ENCODE measurements around the gene RAB6A. TPM values are rescaled to one million over a fixed set of nuclear protein-coding genes. Genes with fewer than 3 reads are reported as not detected.

The RAB6A gene
- total RNA-seq: 100 to 1,000 TPM in 1 of 3 donors, 10 to 100 TPM in 2; 72.2 to 107 (median 97.7) TPM
- 82.1 TPM for total RNA-seq (2013)

GRCh38 chr11:73760679-73761402 is at the start of gene RAB6A:
Gene RAB6A, minus strand, starts transcription at chr11:73761074. Its CDS starts 439 bp downstream, at chr11:73760635.
- no peaks in the 10 kb centered on the region for H3K9me3 Mint-ChIP-seq
- ATAC-seq (peak; percentile 89 to 95 (median 90)), DNase-seq (peak; percentile 96 to 100)
- H3K27ac ChIP-seq (ENCODE audit: low read length): peak within 1 kb of the TSS; percentile 85
- TF ChIP-seq CTCF (IDR thresholded peaks at IDR 0.05): peak; percentile 16
- no peaks in the 10 kb centered on the region for H3K27me3 Mint-ChIP-seq (ENCODE audit: low read depth in 2 of 2)
- WGBS (ENCODE audit: insufficient coverage): under 1% methylated on average over 74 of the region's 74 CpGs
- peak within 1 kb of the TSS; percentile 99 for H3K4me3 ChIP-seq (ENCODE audit: low read length)
- no peaks in the 10 kb centered on the region for H3K9me3 ChIP-seq (ENCODE audit: control insufficient read depth, insufficient read depth, low read length)
- no peaks in the 10 kb centered on the region for H3K36me3 Mint-ChIP-seq
- intact Hi-C loops (cut with micrococcal nuclease): loop anchor here (1.0 to 2.0 kb wide), 2 partner anchors 18 to 116 kb away; partner anchors contain the start of genes COA4 and PAAF1
- H3K27ac Mint-ChIP-seq: peak within 1 kb of the TSS; percentile 82 to 95
- H3K36me3 ChIP-seq (ENCODE audit: control insufficient read depth, insufficient read depth, low read length): no peaks in the 10 kb centered on the region
- peaks cover 11% of the 10 kb centered on the region for H3K4me1 ChIP-seq (ENCODE audit: control insufficient read depth, insufficient read depth, low read length)
- H3K4me3 Mint-ChIP-seq: peak within 1 kb of the TSS; percentile 84
- peaks cover 19 to 30% of the 10 kb centered on the region in 2 donors for H3K4me1 Mint-ChIP-seq
- H3K27me3 ChIP-seq (ENCODE audit: control insufficient read depth, insufficient read depth, low read length): no peaks in the 10 kb centered on the region

DNA sequence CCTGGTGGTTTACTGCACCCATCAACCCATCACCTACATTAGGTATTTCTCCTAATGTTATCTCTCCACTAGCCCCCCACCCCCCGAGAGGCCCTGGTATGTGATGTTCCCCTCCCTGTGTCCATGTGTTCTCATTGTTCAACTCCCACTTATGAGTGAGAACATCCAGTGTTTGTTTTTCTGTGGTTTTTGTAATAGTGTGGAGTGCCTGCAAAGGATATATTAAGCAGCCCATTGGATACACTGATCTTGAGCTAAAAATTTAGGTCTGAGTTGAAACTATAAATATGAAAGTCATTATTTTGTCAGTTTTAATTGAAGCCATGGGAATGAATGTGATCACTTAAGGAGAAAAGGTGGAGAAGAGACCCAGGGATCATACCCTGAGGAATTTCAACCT is 49.8 kb upstream of the RAB6A start:
- no peak for DNase-seq
- intact Hi-C loops (cut with micrococcal nuclease): no loop called here
- H3K9me3 ChIP-seq (ENCODE audit: control insufficient read depth, insufficient read depth, low read length): no peaks in the 10 kb centered on the region
- H3K27me3 Mint-ChIP-seq (ENCODE audit: low read depth in 2 of 2): no peaks in the 10 kb centered on the region
- TF ChIP-seq CTCF (IDR thresholded peaks at IDR 0.05): no peak
- H3K36me3 Mint-ChIP-seq: no peaks in the 10 kb centered on the region
- peaks cover 5 to 14% of the 10 kb centered on the region in 2 donors for H3K4me1 Mint-ChIP-seq
- 83% methylated on average over 1 of the region's 1 CpG for WGBS (ENCODE audit: insufficient coverage)
- no peak for ATAC-seq
- H3K4me3 ChIP-seq (ENCODE audit: low read length): no peak overlapping the region
- peak overlapping the region in 1 of 2 donors; percentile 6 for H3K27ac Mint-ChIP-seq
- H3K27me3 ChIP-seq (ENCODE audit: control insufficient read depth, insufficient read depth, low read length): no peaks in the 10 kb centered on the region
- no peak overlapping the region for H3K4me3 Mint-ChIP-seq
- no peak overlapping the region for H3K27ac ChIP-seq (ENCODE audit: low read length)
- H3K4me1 ChIP-seq (ENCODE audit: control insufficient read depth, insufficient read depth, low read length): no peaks in the 10 kb centered on the region
- peaks cover 8% of the 10 kb centered on the region for H3K36me3 ChIP-seq (ENCODE audit: control insufficient read depth, insufficient read depth, low read length)
- no peaks in the 10 kb centered on the region for H3K9me3 Mint-ChIP-seq

DNA sequence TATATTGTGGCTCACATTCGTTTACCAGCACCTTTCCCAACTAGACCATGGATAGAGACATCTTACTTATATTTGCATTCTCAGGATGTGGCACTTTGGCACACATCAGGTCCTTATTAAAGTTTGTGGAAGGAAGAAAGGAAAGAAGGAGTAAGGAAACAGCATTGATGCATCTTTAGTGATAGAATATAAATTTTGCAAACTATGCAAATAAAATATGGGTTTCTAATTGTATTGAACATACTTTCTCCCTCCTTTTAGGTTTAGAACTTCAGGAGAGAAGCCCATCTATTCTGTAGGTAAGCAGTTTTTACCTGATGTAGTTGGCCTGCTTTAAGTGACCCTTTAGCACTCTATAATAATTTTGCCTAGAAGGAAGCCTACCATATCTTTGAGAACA is 47.2 kb upstream of the RAB6A start:
- Histone ChIP-seq H3K4me3 (ENCODE audit: low read length) (no peak overlapping the region), H3K36me3 (ENCODE audit: control insufficient read depth, insufficient read depth, low read length) (peaks cover 8% of the 10 kb centered on the region), H3K27me3 (ENCODE audit: control insufficient read depth, insufficient read depth, low read length) (no peaks in the 10 kb centered on the region), H3K9me3 (ENCODE audit: control insufficient read depth, insufficient read depth, low read length) (no peaks in the 10 kb centered on the region), H3K27ac (ENCODE audit: low read length) (no peak overlapping the region), H3K4me1 (ENCODE audit: control insufficient read depth, insufficient read depth, low read length) (no peaks in the 10 kb centered on the region)
- H3K27me3 Mint-ChIP-seq (ENCODE audit: low read depth in 2 of 2): no peaks in the 10 kb centered on the region
- no peaks in the 10 kb centered on the region for H3K36me3 Mint-ChIP-seq
- DNase-seq (no peak), ATAC-seq (no peak)
- TF ChIP-seq CTCF (IDR thresholded peaks at IDR 0.05): no peak
- no peak overlapping the region for H3K27ac Mint-ChIP-seq
- H3K4me3 Mint-ChIP-seq: no peak overlapping the region
- intact Hi-C loops (cut with micrococcal nuclease): no loop called here
- H3K9me3 Mint-ChIP-seq: no peaks in the 10 kb centered on the region
- WGBS (ENCODE audit: insufficient coverage): no CpG with 5 or more reads among the region's 1 CpG
- H3K4me1 Mint-ChIP-seq: peaks cover 5 to 14% of the 10 kb centered on the region in 2 donors

DNA sequence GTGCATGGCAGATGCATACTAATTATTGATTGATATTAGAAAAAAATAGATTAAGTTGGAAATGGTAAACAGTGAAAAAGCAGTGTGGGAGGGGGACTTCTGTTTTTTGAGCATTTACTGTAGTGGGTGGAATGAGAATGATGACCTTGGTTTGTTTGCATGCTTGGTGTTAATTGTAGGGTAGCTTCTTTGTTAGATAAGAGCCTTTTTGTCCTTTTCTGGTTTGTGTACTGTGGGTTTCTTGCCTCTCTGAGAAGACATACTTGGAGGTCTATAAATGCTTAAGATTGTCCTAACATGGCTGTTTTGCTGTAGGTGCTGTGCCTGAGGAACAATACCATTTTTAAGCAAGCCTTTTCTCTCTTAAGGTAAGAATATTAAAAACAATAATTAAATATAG is 43.8 kb upstream of the RAB6A start:
- Histone ChIP-seq H3K27me3 (ENCODE audit: control insufficient read depth, insufficient read depth, low read length) (no peaks in the 10 kb centered on the region), H3K9me3 (ENCODE audit: control insufficient read depth, insufficient read depth, low read length) (no peaks in the 10 kb centered on the region), H3K36me3 (ENCODE audit: control insufficient read depth, insufficient read depth, low read length) (peaks cover 8% of the 10 kb centered on the region), H3K27ac (ENCODE audit: low read length) (no peak overlapping the region), H3K4me1 (ENCODE audit: control insufficient read depth, insufficient read depth, low read length) (no peaks in the 10 kb centered on the region), H3K4me3 (ENCODE audit: low read length) (no peak overlapping the region)
- DNase-seq (no peak), ATAC-seq (no peak)
- Mint-ChIP-seq H3K36me3 (no peaks in the 10 kb centered on the region), H3K9me3 (no peaks in the 10 kb centered on the region), H3K27me3 (ENCODE audit: low read depth in 2 of 2) (no peaks in the 10 kb centered on the region), H3K4me3 (no peak overlapping the region), H3K27ac (no peak overlapping the region), H3K4me1 (peaks cover 5 to 7% of the 10 kb centered on the region in 2 donors)
- intact Hi-C loops (cut with micrococcal nuclease): no loop called here
- no peak for TF ChIP-seq CTCF (IDR thresholded peaks at IDR 0.05)

Measured in natural killer cell (primary cell).